Adipocyte (in vitro differentiated cells): ENCODE data around the gene APOO.

ENCODE experiments used
- DNase-seq: peaks from one replicate; pipeline ENCODE4 v3.0.0-alpha.2; 2015; ENCODE audit warnings: low read depth
- H3K27me3 ChIP-seq: replicated peaks from 2 replicates; pipeline ENCODE4 v1.7.0; 2013; ENCODE audit warnings: mild to moderate bottlenecking, low read length, moderate library complexity; ENCODE audit not compliant: control insufficient read depth, insufficient read depth
- H3K36me3 ChIP-seq: 2 replicates; pipeline ENCODE4 v1.7.0; 2013; ENCODE audit warnings: low read length, mild to moderate bottlenecking, moderate library complexity; ENCODE audit not compliant: control insufficient read depth, insufficient read depth, severe bottlenecking
- H3K4me1 ChIP-seq: 2 replicates; pipeline ENCODE4 v1.7.0; 2013; ENCODE audit warnings: mild to moderate bottlenecking, low read length, moderate library complexity; ENCODE audit not compliant: control insufficient read depth, insufficient read depth
- H3K4me3 ChIP-seq: 2 replicates; pipeline ENCODE4 v1.7.0; 2013; ENCODE audit warnings: mild to moderate bottlenecking, low read length, moderate library complexity
- H3K9ac ChIP-seq: 2 replicates; pipeline ENCODE4 v1.7.0; 2013; ENCODE audit warnings: mild to moderate bottlenecking, low read length, moderate library complexity
- H3K9me3 ChIP-seq: 2 replicates; pipeline ENCODE4 v1.7.0; 2013; ENCODE audit warnings: mild to moderate bottlenecking, low read length, moderate library complexity; ENCODE audit not compliant: control insufficient read depth

APOO gene

GRCh38 chrX:23935106-23935505 is 27.4 kb upstream of the APOO start:
- H3K27me3 ChIP-seq: peaks cover under 1% of the 10 kb centered on the region
- no peaks in the 10 kb centered on the region for H3K36me3 ChIP-seq
- H3K9ac ChIP-seq: peak overlapping the region; percentile 39
- H3K9me3 ChIP-seq: no peaks in the 10 kb centered on the region
- peaks cover 5% of the 10 kb centered on the region for H3K4me1 ChIP-seq
- peak overlapping the region; percentile 63 for H3K4me3 ChIP-seq
- peak; percentile 17 for DNase-seq

- H3K4me1 ChIP-seq: peaks cover 5% of the 10 kb centered on the region
- peak; percentile 50 for DNase-seq
- no peak overlapping the region for H3K4me3 ChIP-seq
- H3K9ac ChIP-seq: no peak overlapping the region
- no peaks in the 10 kb centered on the region for H3K36me3 ChIP-seq
- no peaks in the 10 kb centered on the region for H3K9me3 ChIP-seq
- peaks cover 4% of the 10 kb centered on the region for H3K27me3 ChIP-seq
Observed at GRCh38 chrX:23932046-23932445, 24.3 kb upstream of the APOO start.

- no peaks in the 10 kb centered on the region for H3K36me3 ChIP-seq
- H3K9ac ChIP-seq: no peak overlapping the region
- H3K4me3 ChIP-seq: no peak overlapping the region
- H3K27me3 ChIP-seq: peaks cover 4% of the 10 kb centered on the region
- H3K4me1 ChIP-seq: peaks cover 5% of the 10 kb centered on the region
- no peak for DNase-seq
- no peaks in the 10 kb centered on the region for H3K9me3 ChIP-seq
Observed at GRCh38 chrX:23930894-23931604, 23.3 kb upstream of the APOO start.

- no peak for DNase-seq
- Histone ChIP-seq H3K9me3 (no peaks in the 10 kb centered on the region), H3K4me3 (no peak overlapping the region), H3K36me3 (no peaks in the 10 kb centered on the region), H3K9ac (no peak overlapping the region), H3K4me1 (no peaks in the 10 kb centered on the region), H3K27me3 (peaks cover 4% of the 10 kb centered on the region)
Observed at GRCh38 chrX:23926015-23926414, 18.3 kb upstream of the APOO start.

GRCh38 chrX:23919706-23920320 is 12.1 kb upstream of the APOO start:
- Histone ChIP-seq H3K4me1 (no peaks in the 10 kb centered on the region), H3K9ac (no peak overlapping the region), H3K27me3 (peaks cover 7% of the 10 kb centered on the region), H3K36me3 (no peaks in the 10 kb centered on the region), H3K9me3 (peaks cover 11% of the 10 kb centered on the region), H3K4me3 (no peak overlapping the region)
- no peak for DNase-seq

GRCh38 chrX:23919148-23919547 is 11.4 kb upstream of the APOO start:
- H3K4me1 ChIP-seq: no peaks in the 10 kb centered on the region
- H3K4me3 ChIP-seq: no peak overlapping the region
- DNase-seq: no peak
- peaks cover 7% of the 10 kb centered on the region for H3K27me3 ChIP-seq
- no peaks in the 10 kb centered on the region for H3K36me3 ChIP-seq
- no peak overlapping the region for H3K9ac ChIP-seq
- peaks cover 11% of the 10 kb centered on the region for H3K9me3 ChIP-seq

GRCh38 chrX:23911126-23911835 is 3.5 kb upstream of the APOO start:
- H3K4me3 ChIP-seq: no peak overlapping the region
- H3K9ac ChIP-seq: no peak overlapping the region
- peaks cover 10% of the 10 kb centered on the region for H3K27me3 ChIP-seq

GRCh38 chrX:23908219-23909004 is 674 bp upstream of the APOO start:
- peaks cover 6% of the 10 kb centered on the region for H3K27me3 ChIP-seq
- no peaks in the 10 kb centered on the region for H3K9me3 ChIP-seq
- DNase-seq: no peak
- peak overlapping the region; percentile 81 for H3K4me3 ChIP-seq
- peaks cover 4% of the 10 kb centered on the region for H3K4me1 ChIP-seq
- peak overlapping the region; percentile 80 for H3K9ac ChIP-seq
- no peaks in the 10 kb centered on the region for H3K36me3 ChIP-seq

More at GRCh38 chrX:23911126-23911835, 3.5 kb upstream of the APOO start:
- Histone ChIP-seq H3K36me3 (no peaks in the 10 kb centered on the region), H3K4me1 (peaks cover 4% of the 10 kb centered on the region), H3K9me3 (no peaks in the 10 kb centered on the region)
- no peak for DNase-seq

- DNase-seq: no peak
- no peaks in the 10 kb centered on the region for H3K36me3 ChIP-seq
- H3K9me3 ChIP-seq: no peaks in the 10 kb centered on the region
- H3K4me1 ChIP-seq: peaks cover 7% of the 10 kb centered on the region
- H3K27me3 ChIP-seq: peaks cover 4% of the 10 kb centered on the region
- peak overlapping the region; percentile 80 for H3K9ac ChIP-seq
- H3K4me3 ChIP-seq: peak overlapping the region; percentile 81
Observed at GRCh38 chrX:23907111-23907497, 634 bp downstream of the APOO start.

- no peaks in the 10 kb centered on the region for H3K36me3 ChIP-seq
- H3K9ac ChIP-seq: no peak overlapping the region
- no peak for DNase-seq
- H3K4me1 ChIP-seq: peaks cover 34% of the 10 kb centered on the region
- H3K27me3 ChIP-seq: peaks cover 4% of the 10 kb centered on the region
- no peak overlapping the region for H3K4me3 ChIP-seq
- H3K9me3 ChIP-seq: no peaks in the 10 kb centered on the region
Observed at GRCh38 chrX:23904096-23904495, 3.6 kb downstream of the APOO start.

- Histone ChIP-seq H3K9me3 (no peaks in the 10 kb centered on the region), H3K27me3 (no peaks in the 10 kb centered on the region), H3K9ac (peak overlapping the region; percentile 1), H3K4me1 (peaks cover 43% of the 10 kb centered on the region), H3K4me3 (peak overlapping the region; percentile 25), H3K36me3 (no peaks in the 10 kb centered on the region)
- peak; percentile 80 for DNase-seq
Observed at GRCh38 chrX:23902419-23902818, 5.3 kb downstream of the APOO start.
